Measurements from ENCODE around the gene MMP3. TPM values are rescaled to one million over a fixed set of nuclear protein-coding genes. Genes with fewer than 3 reads are reported as not detected.

MMP3 gene
- total and polyA plus RNA-seq, 10 donors, result not detected

GRCh38 chr11:102840018-102840417, 3.4 kb downstream of the MMP3 start:
- DNase-seq, result no peak
- peaks cover 0 to 4% (median 0%) of the 10 kb centered on the region in 7 donors for H3K27me3 ChIP-seq (replicated peaks in 1 of 7)
- H3K4me1 ChIP-seq, result no peaks in the 10 kb centered on the region
- WGBS, 5 donors, result 61 to 76% (median 68%) methylated on average over 5 of the region's 5 CpGs
- intact Hi-C loops (cut with DNase I; ENCODE audit: low total_unique reads), result no loop called here
- no peaks in the 10 kb centered on the region for H3K9me3 ChIP-seq
- no peak overlapping the region for H3K27ac ChIP-seq
- H3K4me3 ChIP-seq, result no peak overlapping the region
- no peak for TF ChIP-seq POLR2AphosphoS5 (IDR thresholded peaks at IDR 0.05)
- no peak for TF ChIP-seq POLR2A (IDR thresholded peaks at IDR 0.05)
- TF ChIP-seq CTCF (IDR thresholded peaks at IDR 0.05 in 8 of 11, conservative IDR thresholded peaks at IDR 0.05 in 3 of 11), result no peak
- no peaks in the 10 kb centered on the region for H3K36me3 ChIP-seq

DNA sequence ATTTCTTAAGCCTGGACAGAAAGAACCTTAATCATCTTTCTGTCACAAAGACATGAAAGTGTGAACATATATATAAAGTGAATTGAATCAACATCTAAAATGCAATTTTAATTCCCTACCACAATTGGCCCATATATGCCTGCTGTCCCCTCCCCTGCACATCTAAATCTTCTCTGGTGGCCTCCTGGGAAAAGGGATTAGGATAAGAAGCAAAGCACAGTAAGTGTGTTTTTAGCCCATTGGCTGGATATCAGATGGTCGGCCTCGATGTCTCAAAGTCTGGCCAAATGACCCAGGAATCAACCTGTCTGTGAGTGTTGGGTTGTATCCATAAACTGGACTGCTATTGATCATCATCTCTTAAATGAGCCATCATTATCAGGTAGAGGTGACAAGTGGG, 5.8 kb downstream of the MMP3 start:
- no peaks in the 10 kb centered on the region for H3K4me1 ChIP-seq
- no peaks in the 10 kb centered on the region for H3K9me3 ChIP-seq
- H3K27me3 ChIP-seq (replicated peaks in 1 of 7), result peaks cover 0 to 2% (median 0%) of the 10 kb centered on the region in 7 donors
- no peak overlapping the region for H3K27ac ChIP-seq
- H3K4me3 ChIP-seq, result no peak overlapping the region
- no peaks in the 10 kb centered on the region for H3K36me3 ChIP-seq
- 76 to 89% (median 81%) methylated on average over 2 of the region's 2 CpGs for WGBS, 5 donors
- no peak for DNase-seq
- intact Hi-C loops (cut with DNase I; ENCODE audit: low total_unique reads), result no loop called here
- TF ChIP-seq POLR2A (IDR thresholded peaks at IDR 0.05) (no peak), CTCF (IDR thresholded peaks at IDR 0.05 in 8 of 11, conservative IDR thresholded peaks at IDR 0.05 in 3 of 11) (no peak), POLR2AphosphoS5 (IDR thresholded peaks at IDR 0.05) (no peak)

- Histone ChIP-seq H3K9me3 (no peaks in the 10 kb centered on the region), H3K27ac (no peak overlapping the region), H3K4me1 (no peaks in the 10 kb centered on the region), H3K27me3 (replicated peaks in 1 of 7) (peaks cover 0 to 7% (median 0%) of the 10 kb centered on the region in 7 donors), H3K4me3 (no peak overlapping the region), H3K36me3 (no peaks in the 10 kb centered on the region)
- DNase-seq, result no peak
- intact Hi-C loops (cut with DNase I; ENCODE audit: low total_unique reads), result no loop called here
- no peak for TF ChIP-seq POLR2AphosphoS5 (IDR thresholded peaks at IDR 0.05)
- TF ChIP-seq POLR2A (IDR thresholded peaks at IDR 0.05), result no peak
- no peak for TF ChIP-seq CTCF (IDR thresholded peaks at IDR 0.05 in 8 of 11, conservative IDR thresholded peaks at IDR 0.05 in 3 of 11)
- WGBS, 5 donors, result 77 to 88% (median 87%) methylated on average over 2 of the region's 2 CpGs
These were observed 6.3 kb downstream of the MMP3 start for GRCh38 chr11:102837156-102837555.

- intact Hi-C loops (cut with DNase I; ENCODE audit: low total_unique reads), result no loop called here
- H3K36me3 ChIP-seq, result no peaks in the 10 kb centered on the region
- TF ChIP-seq CTCF (IDR thresholded peaks at IDR 0.05 in 8 of 11, conservative IDR thresholded peaks at IDR 0.05 in 3 of 11) (no peak), POLR2A (IDR thresholded peaks at IDR 0.05) (no peak), POLR2AphosphoS5 (IDR thresholded peaks at IDR 0.05) (no peak)
- H3K4me1 ChIP-seq, result no peaks in the 10 kb centered on the region
- H3K27ac ChIP-seq, result no peak overlapping the region
- 63 to 69% (median 67%) methylated on average over 3 of the region's 3 CpGs for WGBS, 5 donors
- H3K4me3 ChIP-seq, result no peak overlapping the region
- no peaks in the 10 kb centered on the region for H3K9me3 ChIP-seq
- DNase-seq, result no peak
- H3K27me3 ChIP-seq (replicated peaks in 1 of 7), result peaks cover 0 to 15% (median 0%) of the 10 kb centered on the region in 7 donors
These were observed 7.0 kb downstream of the MMP3 start for GRCh38 chr11:102836290-102836875.

Measured in spleen (tissue), 11 donors.